ENCODE results near the gene FMN2. TPM values are rescaled to one million over a fixed set of nuclear protein-coding genes. Genes with fewer than 3 reads are reported as not detected.

Gene FMN2
- total RNA-seq, 1 experiment from 2014 or later = 5.3 TPM

- Mint-ChIP-seq H3K9me3 (ENCODE audit: unreplicated experiment) (peaks cover 14% of the 10 kb centered on the region), H3K4me1 (ENCODE audit: insufficient read depth, unreplicated experiment) (peaks cover 34% of the 10 kb centered on the region), H3K4me3 (ENCODE audit: unreplicated experiment) (no peak overlapping the region), H3K36me3 (ENCODE audit: insufficient read depth, unreplicated experiment) (no peaks in the 10 kb centered on the region), H3K27me3 (ENCODE audit: insufficient read depth, unreplicated experiment) (no peaks in the 10 kb centered on the region), H3K27ac (ENCODE audit: low read depth, unreplicated experiment) (peak overlapping the region; percentile 91)
- BruUV-seq (replicated peaks) = TSS peak; percentile 35
- ChIA-PET CTCF (interaction anchor here (0.7 to 1.2 kb wide), 4 partner anchors 10 to 359 kb away, joined by 3 to 4 read pairs (median 4); no protein-coding TSS in a partner anchor), POLR2A (interaction anchor here (0.7 to 1.6 kb wide), 4 partner anchors 21 to 1148 kb away, joined by 3 to 8 read pairs (median 3); no protein-coding TSS in a partner anchor)
- TF ChIP-seq CTCF (IDR thresholded peaks at IDR 0.05; ENCODE audit: unreplicated experiment) = no peak
- DNase-seq (ENCODE audit: unreplicated experiment) = no peak
- intact Hi-C loops (cut with micrococcal nuclease) = loop anchor here (1.0 to 5.0 kb wide), 3 partner anchors 24 to 118 kb away; no protein-coding TSS in a partner anchor
Observed at GRCh38 chr1:240309769-240310168, 218.1 kb downstream of the FMN2 start.

DNA sequence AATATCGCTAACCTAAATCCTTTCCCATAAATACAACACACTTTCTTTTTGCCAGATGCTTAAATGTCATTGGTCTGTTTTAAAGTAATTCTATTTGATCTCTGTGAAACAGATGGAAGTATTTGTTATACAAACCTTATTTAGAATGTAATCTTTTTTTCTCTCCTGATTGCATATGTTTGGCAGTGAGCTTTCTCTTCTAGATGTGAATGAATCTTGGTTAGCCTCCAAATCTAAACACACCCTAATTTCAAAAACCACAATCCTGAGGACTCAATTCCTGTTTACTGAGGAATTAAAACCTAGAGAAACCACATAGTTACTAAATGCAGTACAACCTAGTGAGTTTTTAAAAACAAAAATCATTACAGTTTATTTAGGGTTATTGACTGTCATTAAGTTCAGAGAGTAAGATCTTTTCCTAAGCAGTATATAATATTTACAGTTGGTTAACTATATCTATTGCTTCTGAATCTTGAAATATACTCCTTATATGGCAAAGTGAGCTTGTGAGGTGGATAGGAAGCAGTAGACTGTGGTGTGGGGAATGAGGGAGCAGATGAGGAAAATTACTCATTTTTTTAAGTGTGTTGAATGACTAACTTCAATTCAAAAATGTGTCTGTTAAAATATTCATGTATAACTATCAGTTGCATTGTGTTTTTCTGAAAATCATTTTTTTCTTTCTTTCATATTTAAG, 218.7 kb downstream of the FMN2 start:
- H3K36me3 Mint-ChIP-seq (ENCODE audit: insufficient read depth, unreplicated experiment) = no peaks in the 10 kb centered on the region
- H3K4me3 Mint-ChIP-seq (ENCODE audit: unreplicated experiment) = peak overlapping the region; percentile 19
- ChIA-PET POLR2A (interaction anchor here (0.7 to 1.6 kb wide), 5 partner anchors 20 to 1148 kb away, joined by 3 to 8 read pairs (median 4); no protein-coding TSS in a partner anchor), CTCF (interaction anchor here (0.9 to 1.2 kb wide), 3 partner anchors 13 to 119 kb away, joined by 3 to 4 read pairs (median 3); no protein-coding TSS in a partner anchor)
- H3K27ac Mint-ChIP-seq (ENCODE audit: low read depth, unreplicated experiment) = peak overlapping the region; percentile 91
- H3K9me3 Mint-ChIP-seq (ENCODE audit: unreplicated experiment) = peaks cover 14% of the 10 kb centered on the region
- H3K4me1 Mint-ChIP-seq (ENCODE audit: insufficient read depth, unreplicated experiment) = peaks cover 34% of the 10 kb centered on the region
- intact Hi-C loops (cut with micrococcal nuclease) = loop anchor here (1.0 to 5.0 kb wide), 3 partner anchors 25 to 119 kb away; no protein-coding TSS in a partner anchor
- no peaks in the 10 kb centered on the region for H3K27me3 Mint-ChIP-seq (ENCODE audit: insufficient read depth, unreplicated experiment)
- DNase-seq (ENCODE audit: unreplicated experiment) = peak; percentile 82
- no TSS peak for BruUV-seq (replicated peaks)
- no peak for TF ChIP-seq CTCF (IDR thresholded peaks at IDR 0.05; ENCODE audit: unreplicated experiment)

DNA sequence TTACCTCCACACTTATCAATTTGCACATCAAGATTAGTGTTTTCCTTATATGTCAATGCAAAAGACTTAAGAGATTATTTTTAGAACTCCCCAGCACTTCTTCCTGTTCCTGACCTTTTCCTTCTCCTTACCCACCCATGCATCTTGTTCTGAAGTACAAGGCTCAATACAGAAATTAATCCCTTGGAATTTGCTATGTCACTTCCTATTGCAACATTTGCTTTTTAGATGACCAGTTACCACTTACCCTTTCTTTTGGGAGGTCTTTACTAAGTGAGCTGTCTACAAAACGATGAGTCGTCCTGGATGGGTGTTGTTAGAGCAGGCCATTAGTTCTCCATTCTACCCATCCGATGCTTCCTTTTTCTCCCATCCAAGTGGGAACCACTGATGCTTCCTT, 221.2 kb downstream of the FMN2 start:
- BruUV-seq (replicated peaks) = no TSS peak
- Mint-ChIP-seq H3K27ac (ENCODE audit: low read depth, unreplicated experiment) (peak overlapping the region; percentile 40), H3K4me3 (ENCODE audit: unreplicated experiment) (no peak overlapping the region)

More for the DNA sequence above, 221.2 kb downstream of the FMN2 start:
- Mint-ChIP-seq H3K9me3 (ENCODE audit: unreplicated experiment) (peaks cover 12% of the 10 kb centered on the region), H3K4me1 (ENCODE audit: insufficient read depth, unreplicated experiment) (peaks cover 34% of the 10 kb centered on the region), H3K27me3 (ENCODE audit: insufficient read depth, unreplicated experiment) (no peaks in the 10 kb centered on the region), H3K36me3 (ENCODE audit: insufficient read depth, unreplicated experiment) (no peaks in the 10 kb centered on the region)
- intact Hi-C loops (cut with micrococcal nuclease) = loop anchor here (5.0 kb wide), 1 partner anchor 74 kb away; no protein-coding TSS in a partner anchor
- ChIA-PET CTCF (no interaction called here), POLR2A (no interaction called here)
- DNase-seq (ENCODE audit: unreplicated experiment) = peak; percentile 97
- TF ChIP-seq CTCF (IDR thresholded peaks at IDR 0.05; ENCODE audit: unreplicated experiment) = no peak
